Measurements from ENCODE around the gene NDUFV3.
"Not testable (repeated sequence)": the region's sequence is repeated elsewhere in the genome, so short reads cannot be mapped to it uniquely, and the experiment has no call there.

GRCh38 chr21:42932378-42933136 lies 39.4 kb downstream of the NDUFV3 start:
- TF ChIP-seq CTCF (IDR thresholded peaks at IDR 0.05 in 4 of 5, conservative IDR thresholded peaks at IDR 0.05 in 1 of 5); POLR2A (IDR thresholded peaks at IDR 0.05): not testable (repeated sequence)
